GM18520 (cell line): ENCODE measurements around the gene CAPN2.

ENCODE experiments used
- ATAC-seq: cut with Tn5 transposase; IDR thresholded peaks from one replicate; pipeline ENCODE4 v1.9.1; 2021; ENCODE audit not compliant: unreplicated experiment

Gene CAPN2

DNA sequence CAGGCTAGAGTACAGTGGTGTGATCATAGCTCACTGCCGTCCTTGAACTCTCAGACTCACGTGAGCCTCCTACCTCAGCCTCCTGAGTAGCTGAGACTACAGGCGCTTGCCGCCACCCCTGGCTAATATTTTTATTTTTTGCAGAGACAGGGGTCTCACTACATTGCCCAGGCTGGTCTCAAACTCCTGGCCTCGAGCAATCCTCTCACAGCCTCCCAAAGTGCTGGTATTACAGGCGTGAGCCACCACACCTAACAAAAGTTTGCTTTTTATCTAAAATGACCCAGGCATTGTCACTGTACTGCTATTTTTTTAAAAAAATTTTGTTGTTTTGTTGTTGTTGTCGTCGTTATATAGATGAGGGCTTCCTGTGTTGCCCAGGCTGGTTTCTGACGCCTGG lies 46.4 kb downstream of the CAPN2 start:
- ATAC-seq = no peak

DNA sequence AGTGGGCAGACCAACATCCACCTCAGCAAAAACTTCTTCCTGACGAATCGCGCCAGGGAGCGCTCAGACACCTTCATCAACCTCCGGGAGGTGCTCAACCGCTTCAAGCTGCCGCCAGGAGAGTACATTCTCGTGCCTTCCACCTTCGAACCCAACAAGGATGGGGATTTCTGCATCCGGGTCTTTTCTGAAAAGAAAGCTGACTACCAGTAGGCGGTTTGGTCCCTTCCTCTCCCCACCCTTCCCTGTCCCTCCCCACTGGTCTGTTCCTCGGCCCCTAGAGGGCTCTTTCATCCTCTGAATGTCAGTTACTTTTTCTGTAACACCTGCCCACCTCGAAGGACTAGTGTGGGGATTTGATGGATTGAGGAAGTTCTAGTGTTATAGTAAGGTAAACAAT lies 46.9 kb downstream of the CAPN2 start:
- no peak for ATAC-seq

GRCh38 chr1:223760833-223761232 lies 48.5 kb downstream of the CAPN2 start:
- no peak for ATAC-seq

GRCh38 chr1:223761411-223761810 lies 49.1 kb downstream of the CAPN2 start:
- ATAC-seq = no peak

GRCh38 chr1:223763251-223763650 lies 50.9 kb downstream of the CAPN2 start:
- no peak for ATAC-seq

DNA sequence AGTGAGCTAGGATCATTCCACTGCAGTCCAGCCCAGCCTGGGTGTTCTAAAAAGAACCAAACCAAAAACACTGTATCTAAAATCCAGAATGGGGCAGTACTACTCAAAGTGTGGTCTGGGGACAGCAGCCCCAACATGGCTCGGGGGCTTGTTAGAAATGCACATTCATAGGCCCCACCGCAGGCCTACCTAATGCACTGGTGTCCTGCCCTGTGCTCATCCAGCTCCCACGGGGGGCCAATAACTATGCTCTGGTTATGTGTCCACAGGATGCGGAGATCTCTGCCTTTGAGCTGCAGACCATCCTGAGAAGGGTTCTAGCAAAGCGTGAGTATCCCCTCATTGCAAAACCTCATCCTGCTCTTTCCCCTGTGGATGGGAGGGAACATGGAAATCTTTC lies 51.5 kb downstream of the CAPN2 start:
- ATAC-seq = no peak

GRCh38 chr1:223765036-223765718 lies 52.8 kb downstream of the CAPN2 start:
- ATAC-seq = no peak

DNA sequence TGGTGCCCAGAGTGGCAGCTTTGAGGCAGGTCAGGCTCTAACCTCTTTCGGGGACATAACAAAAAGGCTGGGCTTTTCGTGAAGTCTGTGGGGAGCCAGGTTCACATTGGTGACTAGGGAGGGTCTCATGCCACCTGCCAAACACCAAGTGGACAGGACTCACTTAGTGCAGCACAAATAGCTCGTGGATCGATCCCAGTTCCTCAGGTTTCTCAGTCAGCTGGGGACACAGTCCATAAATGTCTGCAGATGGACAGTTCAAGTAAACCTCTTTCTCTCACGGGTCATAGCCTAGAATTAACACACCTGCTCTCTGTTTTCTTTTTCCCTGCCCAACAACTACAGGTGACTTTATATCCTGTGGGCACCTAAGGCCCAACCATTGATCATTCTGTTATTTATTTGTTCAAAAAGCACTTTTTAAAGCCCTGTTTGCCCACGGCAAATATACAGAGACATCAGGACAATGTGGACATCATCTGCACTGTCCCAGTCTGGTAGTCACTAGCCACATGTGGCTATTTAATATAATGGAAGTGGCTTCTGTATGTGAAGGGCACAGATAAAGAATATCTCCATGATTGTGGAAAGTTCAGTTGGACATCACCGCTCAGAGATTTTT lies 53.5 kb downstream of the CAPN2 start:
- no peak for ATAC-seq

- ATAC-seq = no peak
These were observed 58.4 kb downstream of the CAPN2 start for GRCh38 chr1:223770621-223771315.

GRCh38 chr1:223771469-223771813 lies 59.1 kb downstream of the CAPN2 start:
- no peak for ATAC-seq

DNA sequence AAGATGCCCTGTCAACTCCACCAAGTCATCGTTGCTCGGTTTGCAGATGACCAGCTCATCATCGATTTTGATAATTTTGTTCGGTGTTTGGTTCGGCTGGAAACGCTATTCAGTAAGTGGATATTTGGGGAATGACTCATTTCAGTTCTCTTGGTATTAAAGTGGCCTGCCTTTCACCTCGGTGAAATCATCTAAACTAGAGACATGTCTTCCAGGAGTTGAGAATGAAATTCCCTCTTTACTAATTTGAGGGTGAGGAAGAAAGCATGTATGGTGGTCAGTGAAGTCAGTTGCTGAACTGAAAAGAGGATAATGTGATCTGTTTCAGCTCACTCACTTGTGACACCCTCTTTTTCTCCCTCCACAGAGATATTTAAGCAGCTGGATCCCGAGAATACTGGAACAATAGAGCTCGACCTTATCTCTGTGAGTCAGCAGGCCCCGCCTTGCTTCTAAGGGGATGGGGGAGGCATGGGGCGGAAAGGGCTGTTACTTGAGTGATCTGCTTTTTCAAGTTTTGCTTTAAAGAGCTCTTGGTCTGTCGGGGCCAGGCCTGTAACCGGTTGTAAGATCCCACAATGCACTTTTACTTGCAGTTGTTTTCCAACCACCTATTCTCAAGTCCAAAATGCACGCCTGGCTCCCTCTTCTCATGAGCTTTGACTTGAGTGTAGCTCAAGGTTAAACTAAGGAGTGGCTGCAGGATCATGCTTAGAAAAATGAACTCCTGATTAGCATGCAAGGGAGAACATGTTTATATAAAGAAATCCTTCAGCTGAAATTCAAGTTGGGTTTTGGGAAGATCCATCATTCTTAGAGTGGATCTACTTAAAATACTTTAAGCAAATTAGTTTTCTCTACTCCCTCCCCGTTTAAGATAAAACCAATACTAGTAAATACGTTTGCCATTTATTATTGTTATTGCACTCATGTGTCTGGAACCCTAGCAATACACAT lies 59.8 kb downstream of the CAPN2 start:
- no peak for ATAC-seq

GRCh38 chr1:223772771-223773160 lies 60.4 kb downstream of the CAPN2 start:
- ATAC-seq = no peak

GRCh38 chr1:223774134-223774814 lies 61.9 kb downstream of the CAPN2 start:
- ATAC-seq = no peak

- no peak for ATAC-seq
These were observed 62.7 kb downstream of the CAPN2 start for GRCh38 chr1:223775054-223775453.

GRCh38 chr1:223775711-223776074 lies 63.4 kb downstream of the CAPN2 start:
- no peak for ATAC-seq

DNA sequence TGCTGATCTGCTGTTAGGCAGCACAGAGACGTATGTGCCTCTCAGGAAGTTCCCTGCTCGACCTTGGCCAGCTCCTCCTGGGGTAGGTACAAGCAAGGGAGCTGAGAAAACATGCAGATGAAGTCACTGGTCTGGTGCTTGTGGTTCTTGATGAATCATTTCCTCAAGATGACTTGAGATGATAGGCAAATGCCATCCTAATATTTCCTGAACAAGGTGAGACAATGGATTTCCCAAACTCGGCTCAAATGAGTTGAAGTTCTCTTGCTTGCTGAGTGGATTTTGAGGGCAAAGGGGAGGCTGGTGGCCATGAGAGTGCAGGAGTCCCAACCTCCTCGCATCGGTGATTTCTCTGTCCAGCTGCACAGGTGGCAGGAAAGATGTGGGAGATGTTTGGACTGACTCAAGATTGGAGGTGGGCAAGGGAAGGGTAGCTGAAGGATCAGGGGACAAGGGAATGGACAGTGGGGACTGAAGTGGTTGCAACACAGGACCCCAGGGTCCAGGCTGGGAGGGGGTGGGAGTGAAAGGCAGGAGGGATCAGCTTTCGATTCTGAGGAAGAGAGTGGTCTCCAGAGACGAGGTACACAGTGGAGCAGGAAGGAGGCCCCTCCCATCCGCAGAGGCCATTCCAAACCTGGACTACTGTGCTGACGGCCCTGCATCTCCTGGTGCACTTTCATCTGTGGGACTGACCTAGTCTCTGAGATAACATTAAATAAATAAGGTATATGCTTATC lies 63.9 kb downstream of the CAPN2 start:
- ATAC-seq = no peak

GRCh38 chr1:223776826-223777454 lies 64.6 kb downstream of the CAPN2 start:
- ATAC-seq = no peak

GRCh38 chr1:223780318-223780717 lies 68.0 kb downstream of the CAPN2 start:
- ATAC-seq = no peak

- ATAC-seq = no peak
These were observed 68.6 kb downstream of the CAPN2 start for GRCh38 chr1:223780949-223781348.

DNA sequence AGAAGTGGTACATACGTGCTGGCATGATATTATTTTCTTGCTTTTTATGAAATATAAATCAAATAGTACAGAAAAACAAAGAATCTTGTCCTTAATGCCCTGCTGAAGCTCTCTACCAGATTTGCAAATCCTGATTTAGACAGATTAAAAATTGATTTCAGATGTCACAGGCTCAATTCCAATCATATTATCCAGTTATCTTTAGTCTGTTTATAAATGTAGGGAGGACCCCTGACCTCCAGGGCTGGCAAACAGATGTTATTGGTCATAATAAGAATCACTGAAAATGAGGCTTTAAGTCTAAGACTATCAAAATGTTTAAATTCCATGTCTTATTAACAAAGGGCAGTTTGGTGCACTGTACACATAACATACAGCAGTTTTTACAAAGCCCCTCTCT lies 71.3 kb downstream of the CAPN2 start:
- ATAC-seq = no peak
